Body of pancreas (tissue), 4 donors: ENCODE data around the gene GNPTG.

Experiments
- POLR2A ChIP-seq, 3 donors: fragments of 450-650 bp; IDR thresholded peaks; one replicate each; pipeline ENCODE4 v1.6.1; 2016; ENCODE audit warnings: antibody characterized with exemption in 3 of 3, mild to moderate bottlenecking in 2 of 3
- TF ChIP-seq, protein P1 (sequence below), 7 experiments: fragments of 450-650 bp in 4 of 7; fragments of 200-600 bp in 3 of 7; sonication (generic) in 3 of 7; IDR thresholded peaks; one replicate each; pipeline ENCODE4 v1.5.1; 2016 to 2019; ENCODE audit warnings: antibody characterized with exemption in 7 of 7

- no peak for TF ChIP-seq POLR2A (IDR thresholded peaks at IDR 0.05)
- TF ChIP-seq, protein P1, sequence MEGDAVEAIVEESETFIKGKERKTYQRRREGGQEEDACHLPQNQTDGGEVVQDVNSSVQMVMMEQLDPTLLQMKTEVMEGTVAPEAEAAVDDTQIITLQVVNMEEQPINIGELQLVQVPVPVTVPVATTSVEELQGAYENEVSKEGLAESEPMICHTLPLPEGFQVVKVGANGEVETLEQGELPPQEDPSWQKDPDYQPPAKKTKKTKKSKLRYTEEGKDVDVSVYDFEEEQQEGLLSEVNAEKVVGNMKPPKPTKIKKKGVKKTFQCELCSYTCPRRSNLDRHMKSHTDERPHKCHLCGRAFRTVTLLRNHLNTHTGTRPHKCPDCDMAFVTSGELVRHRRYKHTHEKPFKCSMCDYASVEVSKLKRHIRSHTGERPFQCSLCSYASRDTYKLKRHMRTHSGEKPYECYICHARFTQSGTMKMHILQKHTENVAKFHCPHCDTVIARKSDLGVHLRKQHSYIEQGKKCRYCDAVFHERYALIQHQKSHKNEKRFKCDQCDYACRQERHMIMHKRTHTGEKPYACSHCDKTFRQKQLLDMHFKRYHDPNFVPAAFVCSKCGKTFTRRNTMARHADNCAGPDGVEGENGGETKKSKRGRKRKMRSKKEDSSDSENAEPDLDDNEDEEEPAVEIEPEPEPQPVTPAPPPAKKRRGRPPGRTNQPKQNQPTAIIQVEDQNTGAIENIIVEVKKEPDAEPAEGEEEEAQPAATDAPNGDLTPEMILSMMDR (IDR thresholded peaks at IDR 0.05) = no peak
These were observed 29.3 kb upstream of the GNPTG start for GRCh38 chr16:1322407-1322806.
